ENCODE data around the gene TMEM238L.

TMEM238L gene

DNA sequence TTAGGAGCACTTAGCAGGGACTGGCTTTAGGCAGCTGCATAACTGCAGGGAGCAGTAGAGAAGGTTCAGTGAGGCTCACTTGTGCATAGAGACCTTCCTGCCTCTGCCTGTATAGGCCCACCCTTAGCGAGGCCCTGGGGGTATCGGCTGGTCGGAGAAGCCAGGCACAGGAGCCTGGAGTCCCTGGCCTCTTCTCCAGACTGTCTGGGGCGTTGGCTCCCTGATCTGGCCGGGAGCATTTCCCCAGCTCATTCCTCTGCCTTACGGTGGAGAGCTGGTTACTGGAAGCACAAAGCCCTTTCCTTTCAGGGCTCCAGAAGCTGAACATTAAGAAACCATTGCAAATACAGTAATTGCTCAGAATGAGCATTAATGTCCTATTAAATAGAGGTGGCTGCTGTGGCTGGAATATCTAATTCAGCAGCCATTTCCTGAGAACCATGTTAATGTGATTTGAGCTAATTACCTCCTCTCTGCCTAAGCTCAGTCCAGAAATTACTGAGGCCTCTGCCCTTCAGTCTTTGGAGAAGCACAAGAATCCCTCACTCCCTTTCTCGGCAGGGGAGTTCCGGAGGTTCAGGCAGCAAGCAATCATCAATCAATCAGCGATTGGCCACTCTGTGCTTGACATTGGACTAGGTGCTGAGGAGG lies 55.2 kb downstream of the TMEM238L start:
- no peak for DNase-seq (ENCODE audit: low read depth in 3 of 3, low spot score in 1 of 3)

DNA sequence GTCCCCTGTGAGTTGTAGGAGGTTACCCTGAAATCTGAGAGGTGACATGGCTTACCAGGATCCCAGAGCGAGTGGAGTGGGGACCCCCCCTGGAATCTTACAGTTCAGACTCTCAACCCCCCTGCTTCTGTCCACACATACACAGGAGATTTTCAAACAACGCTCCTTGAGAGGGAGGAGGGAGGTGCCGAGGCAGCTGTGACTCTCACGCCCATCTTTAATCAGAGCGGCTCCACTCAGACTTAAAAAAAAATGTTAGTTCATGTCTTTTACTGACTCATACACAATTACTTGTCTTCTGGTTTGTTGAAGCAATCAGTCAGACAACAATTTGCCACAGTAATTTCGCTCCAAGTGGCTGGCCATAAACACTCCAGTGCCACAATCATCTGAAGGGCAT lies 58.7 kb downstream of the TMEM238L start:
- DNase-seq (ENCODE audit: low read depth in 3 of 3, low spot score in 1 of 3) = no peak

All from stimulated activated CD4-positive, alpha-beta T cell treated with anti-CD3 and anti-CD28 coated beads, TNF-alpha, amount 100 ng/mL, for 1 hour (primary cell).